GM21619 (cell line): ENCODE measurements around the gene PCYT1A.

Experiments
- ATAC-seq: cut with Tn5 transposase; IDR thresholded peaks from one replicate; pipeline ENCODE4 v1.9.1; 2021; ENCODE audit not compliant: unreplicated experiment

The PCYT1A gene

GRCh38 chr3:196238612-196239560, 48.6 kb downstream of the PCYT1A start:
- no peak for ATAC-seq

- no peak for ATAC-seq
These were observed 50.3 kb downstream of the PCYT1A start for GRCh38 chr3:196237203-196237602.

- no peak for ATAC-seq
These were observed 51.3 kb downstream of the PCYT1A start for GRCh38 chr3:196236223-196236622.

- ATAC-seq: no peak
These were observed 51.9 kb downstream of the PCYT1A start for GRCh38 chr3:196235452-196236122.

GRCh38 chr3:196232882-196233251, 54.7 kb downstream of the PCYT1A start:
- no peak for ATAC-seq

GRCh38 chr3:196232154-196232881, 55.2 kb downstream of the PCYT1A start:
- no peak for ATAC-seq

GRCh38 chr3:196227629-196228493, 59.7 kb downstream of the PCYT1A start:
- ATAC-seq: no peak

GRCh38 chr3:196227121-196227561, 60.4 kb downstream of the PCYT1A start:
- no peak for ATAC-seq

GRCh38 chr3:196225763-196226364, 61.7 kb downstream of the PCYT1A start:
- no peak for ATAC-seq

GRCh38 chr3:196225086-196225485, 62.4 kb downstream of the PCYT1A start:
- ATAC-seq: no peak

- ATAC-seq: no peak
These were observed 64.5 kb downstream of the PCYT1A start for GRCh38 chr3:196222876-196223595.

GRCh38 chr3:196220991-196221390, 66.5 kb downstream of the PCYT1A start:
- no peak for ATAC-seq

GRCh38 chr3:196220587-196220986, 66.9 kb downstream of the PCYT1A start:
- no peak for ATAC-seq

- ATAC-seq: no peak
These were observed 67.6 kb downstream of the PCYT1A start for GRCh38 chr3:196219970-196220311.

- ATAC-seq: peak; percentile 75
These were observed 68.1 kb downstream of the PCYT1A start for GRCh38 chr3:196219194-196219969.

- no peak for ATAC-seq
These were observed 69.3 kb downstream of the PCYT1A start for GRCh38 chr3:196218155-196218712.

- ATAC-seq: no peak
These were observed 70.0 kb downstream of the PCYT1A start for GRCh38 chr3:196217307-196218154.
